Neutrophil (primary cell): Measurements from ENCODE around the gene NTNG1.

ENCODE experiments used
- H3K27ac ChIP-seq: fragments of 200-600 bp; sonication (generic); 2 replicates; pipeline ENCODE4 v1.5.1; 2016; ENCODE audit warnings: mild to moderate bottlenecking, moderate library complexity
- H3K27me3 ChIP-seq: fragments of 200-600 bp; sonication (generic); 2 replicates; pipeline ENCODE4 v1.6.0; 2016; ENCODE audit warnings: mild to moderate bottlenecking
- H3K36me3 ChIP-seq: fragments of 200-600 bp; sonication (generic); 2 replicates; pipeline ENCODE4 v1.5.1; 2017
- H3K4me1 ChIP-seq, 2 experiments: fragments of 200-600 bp in 1 of 2; sonication (generic) in 1 of 2; 1 replicate in 1 of 2; 2 replicates in 1 of 2; pipeline versions ENCODE4 v1.5.1 to v1.6.1; 2013 to 2016; ENCODE audit warnings: low read depth in 1 of 2, low read length in 1 of 2, mild to moderate bottlenecking in 1 of 2, moderate library complexity in 1 of 2; ENCODE audit not compliant: control insufficient read depth in 1 of 2, insufficient read depth in 1 of 2
- H3K4me3 ChIP-seq, 2 experiments: fragments of 200-600 bp in 1 of 2; sonication (generic) in 1 of 2; 1 replicate in 1 of 2; 2 replicates in 1 of 2; pipeline ENCODE4 v1.5.1; 2013 to 2016; ENCODE audit warnings: low read depth in 1 of 2, low read length in 1 of 2, mild to moderate bottlenecking in 1 of 2, moderate library complexity in 1 of 2
- H3K9me3 ChIP-seq: fragments of 200-600 bp; sonication (generic); 2 replicates; pipeline ENCODE4 v1.5.1; 2016
- TF ChIP-seq, protein P1 (sequence below): fragments of 200-600 bp; sonication (generic); IDR thresholded peaks from 2 replicates; pipeline ENCODE4 v1.5.1; 2016; ENCODE audit warnings: antibody characterized with exemption

The NTNG1 gene

DNA sequence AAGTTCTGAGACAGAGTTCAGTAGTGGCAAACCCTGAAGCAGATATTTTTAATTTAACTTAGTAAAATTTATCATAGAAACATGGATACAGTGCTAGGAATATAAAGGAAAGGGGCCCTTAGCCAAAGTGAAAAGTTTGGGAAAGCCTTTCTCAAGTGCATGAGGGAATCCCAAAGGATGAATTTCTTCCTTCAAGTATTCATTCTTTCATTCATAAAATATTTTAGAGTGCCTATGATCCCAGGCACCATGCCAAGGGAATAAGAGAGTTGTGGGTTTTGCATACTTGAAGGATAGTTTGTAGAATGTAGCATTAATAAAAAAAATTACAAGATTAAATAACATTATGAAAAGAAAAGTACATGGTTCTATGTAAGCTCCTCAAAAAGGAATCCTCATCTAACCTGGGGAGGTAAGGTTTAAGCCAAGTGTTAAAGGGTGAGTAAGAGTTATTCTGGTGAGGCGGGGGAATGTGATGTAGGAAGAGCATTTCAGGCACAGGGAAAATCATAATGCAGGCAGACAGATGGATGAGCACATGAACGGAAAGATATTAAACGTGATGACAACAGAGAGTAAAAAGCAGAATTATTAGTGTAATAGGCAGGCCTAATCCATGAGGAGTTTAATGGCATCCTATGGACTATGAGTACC lies 40.4 kb upstream of the NTNG1 start:
- H3K27ac ChIP-seq, result no peak overlapping the region
- no peak overlapping the region for H3K4me3 ChIP-seq
- no peaks in the 10 kb centered on the region for H3K9me3 ChIP-seq
- H3K36me3 ChIP-seq, result no peaks in the 10 kb centered on the region
- H3K4me1 ChIP-seq, result no peaks in the 10 kb centered on the region
- TF ChIP-seq, protein P1, sequence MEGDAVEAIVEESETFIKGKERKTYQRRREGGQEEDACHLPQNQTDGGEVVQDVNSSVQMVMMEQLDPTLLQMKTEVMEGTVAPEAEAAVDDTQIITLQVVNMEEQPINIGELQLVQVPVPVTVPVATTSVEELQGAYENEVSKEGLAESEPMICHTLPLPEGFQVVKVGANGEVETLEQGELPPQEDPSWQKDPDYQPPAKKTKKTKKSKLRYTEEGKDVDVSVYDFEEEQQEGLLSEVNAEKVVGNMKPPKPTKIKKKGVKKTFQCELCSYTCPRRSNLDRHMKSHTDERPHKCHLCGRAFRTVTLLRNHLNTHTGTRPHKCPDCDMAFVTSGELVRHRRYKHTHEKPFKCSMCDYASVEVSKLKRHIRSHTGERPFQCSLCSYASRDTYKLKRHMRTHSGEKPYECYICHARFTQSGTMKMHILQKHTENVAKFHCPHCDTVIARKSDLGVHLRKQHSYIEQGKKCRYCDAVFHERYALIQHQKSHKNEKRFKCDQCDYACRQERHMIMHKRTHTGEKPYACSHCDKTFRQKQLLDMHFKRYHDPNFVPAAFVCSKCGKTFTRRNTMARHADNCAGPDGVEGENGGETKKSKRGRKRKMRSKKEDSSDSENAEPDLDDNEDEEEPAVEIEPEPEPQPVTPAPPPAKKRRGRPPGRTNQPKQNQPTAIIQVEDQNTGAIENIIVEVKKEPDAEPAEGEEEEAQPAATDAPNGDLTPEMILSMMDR, result no peak
- no peaks in the 10 kb centered on the region for H3K27me3 ChIP-seq

DNA sequence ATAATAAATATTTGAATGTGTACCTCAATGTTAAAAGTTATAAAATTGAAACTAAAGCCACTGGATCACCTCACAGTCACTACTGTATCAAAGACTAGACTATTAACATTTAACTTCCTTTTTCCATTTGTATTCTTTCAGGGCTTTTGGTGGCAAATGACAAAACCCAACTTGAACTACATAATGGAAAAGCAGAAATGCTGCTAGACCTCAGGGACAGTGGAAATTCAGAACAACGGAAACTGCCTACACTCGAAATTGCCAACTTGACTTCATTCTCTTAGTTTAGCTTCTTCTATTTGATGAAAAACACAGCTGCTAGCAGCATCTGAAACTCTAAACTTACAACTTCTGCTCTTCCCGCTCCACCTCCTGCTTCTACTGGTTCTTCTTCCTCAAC lies 34.9 kb upstream of the NTNG1 start:
- no peaks in the 10 kb centered on the region for H3K36me3 ChIP-seq
- H3K4me3 ChIP-seq, result no peak overlapping the region
- H3K27ac ChIP-seq, result no peak overlapping the region
- no peaks in the 10 kb centered on the region for H3K4me1 ChIP-seq
- TF ChIP-seq, protein P1, result no peak
- H3K9me3 ChIP-seq, result no peaks in the 10 kb centered on the region
- H3K27me3 ChIP-seq, result no peaks in the 10 kb centered on the region

DNA sequence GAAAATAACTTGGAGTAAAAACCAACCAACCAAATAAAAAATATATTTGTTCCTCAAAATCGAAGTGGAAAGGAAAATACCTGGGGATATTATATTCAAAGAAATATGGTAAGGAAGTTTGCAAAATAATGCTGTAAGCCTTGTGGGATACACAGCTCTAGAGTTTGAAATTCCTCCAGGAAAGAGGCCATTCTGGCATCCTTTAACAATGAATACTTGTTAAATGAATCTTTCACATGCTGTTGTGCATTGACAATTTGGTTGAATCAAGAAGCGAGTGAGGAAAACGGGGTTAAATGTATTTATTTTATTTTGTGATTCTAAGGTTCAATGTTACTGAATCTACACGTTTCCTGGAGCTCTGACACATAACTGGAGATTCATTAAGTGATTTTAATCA lies 30.5 kb upstream of the NTNG1 start:
- H3K27ac ChIP-seq, result no peak overlapping the region
- H3K27me3 ChIP-seq, result no peaks in the 10 kb centered on the region
- no peak overlapping the region for H3K4me3 ChIP-seq
- H3K9me3 ChIP-seq, result no peaks in the 10 kb centered on the region
- H3K36me3 ChIP-seq, result no peaks in the 10 kb centered on the region
- no peaks in the 10 kb centered on the region for H3K4me1 ChIP-seq
- TF ChIP-seq, protein P1, result no peak

DNA sequence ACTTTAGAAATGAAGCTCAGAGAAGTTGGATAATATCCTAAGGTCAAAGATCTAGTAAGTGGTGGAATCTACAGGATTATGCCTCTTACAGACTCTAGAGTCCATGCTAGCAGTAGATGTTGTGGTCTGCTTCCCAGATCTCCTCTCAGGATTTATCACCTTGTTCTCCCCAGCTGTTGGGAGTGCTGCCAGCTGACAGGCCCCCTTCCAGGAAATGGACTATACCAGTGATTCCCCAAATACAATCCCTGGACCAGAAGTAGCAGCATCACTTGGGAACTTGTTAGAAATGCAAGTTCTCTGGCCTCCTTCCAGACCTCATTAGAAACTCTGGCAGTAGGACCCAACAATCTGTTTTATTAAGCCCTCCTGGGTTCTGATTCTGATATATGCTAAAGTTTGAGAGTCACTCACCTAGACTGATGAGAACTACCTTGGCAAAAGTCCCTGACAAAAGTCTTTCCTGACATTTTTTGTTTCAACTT lies 24.5 kb upstream of the NTNG1 start:
- H3K4me1 ChIP-seq, result no peaks in the 10 kb centered on the region
- H3K4me3 ChIP-seq, result no peak overlapping the region
- H3K27me3 ChIP-seq, result no peaks in the 10 kb centered on the region
- no peaks in the 10 kb centered on the region for H3K36me3 ChIP-seq
- TF ChIP-seq, protein P1, result no peak
- H3K9me3 ChIP-seq, result no peaks in the 10 kb centered on the region
- no peak overlapping the region for H3K27ac ChIP-seq

DNA sequence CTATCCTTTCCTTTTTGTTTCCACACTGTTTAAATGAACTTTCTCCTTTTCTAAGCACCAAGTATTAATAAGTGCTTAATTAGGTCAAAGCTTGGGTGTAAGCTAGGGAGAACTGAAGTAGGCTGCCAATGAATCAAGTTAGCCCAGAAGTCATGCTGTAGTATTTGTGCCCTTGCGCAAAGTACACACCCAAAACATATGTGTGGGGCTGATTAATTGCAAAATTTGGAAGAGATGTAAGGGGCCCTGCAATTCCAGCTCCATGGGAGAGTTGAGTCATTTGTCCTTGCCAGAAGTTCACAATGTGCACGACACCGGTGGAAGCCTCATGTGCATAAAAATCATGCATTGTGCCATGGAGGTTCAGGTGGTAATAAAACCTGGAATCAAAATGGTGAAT lies 18.6 kb upstream of the NTNG1 start:
- TF ChIP-seq, protein P1, result no peak
- Histone ChIP-seq H3K27ac (no peak overlapping the region), H3K9me3 (no peaks in the 10 kb centered on the region), H3K36me3 (no peaks in the 10 kb centered on the region), H3K27me3 (no peaks in the 10 kb centered on the region), H3K4me1 (no peaks in the 10 kb centered on the region), H3K4me3 (no peak overlapping the region)
